ENCODE measurements around the gene OGDHL. TPM values are rescaled to one million over a fixed set of nuclear protein-coding genes. Genes with fewer than 3 reads are reported as not detected.

OGDHL gene
- total and polyA plus RNA-seq, 2 donors from 2014 or later = 82.8 to 247 TPM

DNA sequence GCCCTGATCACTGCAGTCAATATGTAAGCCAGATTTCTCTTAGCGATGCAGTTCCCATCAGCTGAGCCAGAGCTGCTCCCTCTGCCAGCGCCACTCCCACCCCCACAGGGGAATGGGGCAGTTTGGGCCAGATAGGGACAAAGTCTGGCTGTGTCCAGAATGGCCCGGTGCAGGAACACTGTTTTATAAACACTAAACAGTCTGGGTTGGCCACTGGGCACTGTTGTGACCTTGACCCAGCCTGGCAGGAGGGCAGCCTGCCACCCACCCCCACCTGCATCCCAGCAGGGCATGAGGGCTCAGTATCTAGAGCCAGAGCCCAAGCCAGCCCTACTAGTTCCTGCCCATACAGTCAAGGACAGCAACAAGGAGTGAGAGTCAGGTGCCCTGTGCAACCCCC is 1.3 kb downstream of the OGDHL start:
- intact Hi-C loops (cut with DNase I) = no loop called here
- no peak for TF ChIP-seq CTCF (IDR thresholded peaks at IDR 0.05; ENCODE audit: borderline replicate concordance, extremely low read depth, insufficient read depth)
- DNase-seq (peak in 1 of 5 donors; percentile 23), FAIRE-seq (no peak)
- Histone ChIP-seq H3K4me3 (ENCODE audit: low read length in 3 of 3) (peak overlapping the region in 2 of 3 donors; percentile 77 to 81), H3K9ac (ENCODE audit: low read length in 3 of 3) (peak overlapping the region in 2 of 3 donors; percentile 78 to 92), H3K27me3 (ENCODE audit: control insufficient read depth, insufficient read depth, low read length) (no peaks in the 10 kb centered on the region), H3K27ac (ENCODE audit: low read depth in 2 of 2, low read length in 2 of 2) (peak overlapping the region; percentile 96 to 98), H3K9me3 (ENCODE audit: control insufficient read depth in 2 of 3, insufficient read depth in 1 of 3, low read length in 3 of 3) (no peaks in the 10 kb centered on the region), H3K4me1 (ENCODE audit: control insufficient read depth in 2 of 3, insufficient read depth in 2 of 3, low read depth in 1 of 3, low read length in 3 of 3) (peaks cover 0 to 29% (median 29%) of the 10 kb centered on the region in 3 donors), H3K36me3 (ENCODE audit: control insufficient read depth in 2 of 3, insufficient read depth in 3 of 3, low read length in 3 of 3) (peaks cover 0 to 19% (median 8%) of the 10 kb centered on the region in 3 donors)

DNA sequence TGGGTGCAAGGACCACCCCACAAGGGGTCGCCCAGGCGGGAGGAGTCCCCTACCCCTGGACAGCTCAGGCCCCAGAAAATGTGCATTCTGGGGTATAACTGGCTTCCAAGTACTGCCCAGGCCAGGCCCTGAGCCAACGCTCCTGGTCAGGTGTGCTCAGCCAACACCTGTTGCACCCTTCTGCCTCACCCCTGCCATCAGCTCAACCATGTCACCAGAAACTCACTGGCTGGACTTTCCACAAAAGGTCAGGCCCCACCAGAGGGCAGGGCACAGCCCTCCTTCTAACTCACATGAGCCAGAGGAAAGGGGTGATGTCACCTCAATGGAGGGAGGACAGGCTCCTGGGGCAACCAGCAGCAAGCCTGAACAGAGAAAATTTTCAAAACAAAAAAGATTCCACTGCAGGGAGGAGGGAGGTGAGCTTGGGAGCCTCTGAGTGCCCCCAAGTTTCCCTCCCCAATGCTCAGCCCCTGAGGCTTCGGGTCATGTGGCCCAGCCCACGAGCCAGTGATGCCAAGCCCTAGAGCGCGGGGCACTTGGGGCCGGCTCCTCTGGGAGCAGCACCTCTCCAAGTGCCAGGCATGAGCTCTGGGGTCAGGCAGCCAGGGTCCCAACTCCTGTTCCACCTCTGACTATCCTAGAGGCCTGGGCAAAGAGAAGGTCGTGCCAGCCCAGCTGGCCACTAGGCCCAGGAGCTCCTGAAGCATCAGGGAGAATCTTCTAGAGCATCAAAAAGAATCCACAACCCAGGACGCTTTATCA is 2.2 kb downstream of the OGDHL start:
- H3K9me3 ChIP-seq (ENCODE audit: control insufficient read depth in 2 of 3, insufficient read depth in 1 of 3, low read length in 3 of 3) = no peaks in the 10 kb centered on the region
- no peaks in the 10 kb centered on the region for H3K27me3 ChIP-seq (ENCODE audit: control insufficient read depth, insufficient read depth, low read length)
- FAIRE-seq = no peak
- TF ChIP-seq CTCF (IDR thresholded peaks at IDR 0.05; ENCODE audit: borderline replicate concordance, extremely low read depth, insufficient read depth) = no peak
- H3K9ac ChIP-seq (ENCODE audit: low read length in 3 of 3) = peak overlapping the region in 1 of 3 donors; percentile 83
- H3K4me1 ChIP-seq (ENCODE audit: control insufficient read depth in 2 of 3, insufficient read depth in 2 of 3, low read depth in 1 of 3, low read length in 3 of 3) = peaks cover 0 to 37% (median 32%) of the 10 kb centered on the region in 3 donors
- intact Hi-C loops (cut with DNase I) = no loop called here
- peaks cover 0 to 23% (median 8%) of the 10 kb centered on the region in 3 donors for H3K36me3 ChIP-seq (ENCODE audit: control insufficient read depth in 2 of 3, insufficient read depth in 3 of 3, low read length in 3 of 3)
- DNase-seq = no peak
- H3K27ac ChIP-seq (ENCODE audit: low read depth in 2 of 2, low read length in 2 of 2) = peak overlapping the region; percentile 96 to 98
- peak overlapping the region in 2 of 3 donors; percentile 36 to 81 for H3K4me3 ChIP-seq (ENCODE audit: low read length in 3 of 3)

DNA sequence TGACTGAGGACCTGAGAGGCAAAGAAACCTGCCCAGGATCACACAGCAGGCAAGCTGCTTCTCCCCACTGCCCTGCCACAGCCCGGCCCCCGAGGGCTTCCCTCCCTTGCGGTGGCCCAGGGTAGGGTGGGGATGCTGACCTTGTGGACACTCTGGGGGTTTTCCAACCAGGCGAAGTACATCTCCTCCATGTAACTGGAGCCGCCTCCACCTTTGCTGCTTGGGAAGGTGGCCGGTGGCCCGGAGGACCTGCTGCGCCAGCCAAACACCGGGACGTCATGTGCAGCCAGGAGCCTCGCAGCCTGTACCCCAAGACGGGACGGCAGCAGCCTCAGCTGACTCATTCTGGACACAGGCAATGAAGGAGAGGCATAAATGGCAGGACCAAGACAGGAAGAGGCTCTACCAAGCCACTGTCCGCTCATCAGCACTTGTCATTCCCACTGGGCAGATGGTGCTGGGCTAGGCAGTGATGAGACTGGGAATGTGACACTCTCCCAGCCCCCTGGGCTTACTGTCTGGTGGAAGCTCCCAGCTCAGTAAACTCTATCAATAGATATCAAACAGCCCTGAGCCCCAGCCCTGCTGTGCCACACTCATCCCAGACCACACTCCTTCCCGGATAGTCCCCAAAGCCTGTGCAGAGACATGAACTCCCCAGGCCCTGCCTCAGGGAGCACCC is 3.7 kb downstream of the OGDHL start:
- intact Hi-C loops (cut with DNase I) = no loop called here
- TF ChIP-seq CTCF (IDR thresholded peaks at IDR 0.05; ENCODE audit: borderline replicate concordance, extremely low read depth, insufficient read depth) = no peak
- Histone ChIP-seq H3K4me1 (ENCODE audit: control insufficient read depth in 2 of 3, insufficient read depth in 2 of 3, low read depth in 1 of 3, low read length in 3 of 3) (peaks cover 0 to 38% (median 36%) of the 10 kb centered on the region in 3 donors), H3K27me3 (ENCODE audit: control insufficient read depth, insufficient read depth, low read length) (no peaks in the 10 kb centered on the region), H3K9ac (ENCODE audit: low read length in 3 of 3) (peak overlapping the region in 2 of 3 donors; percentile 18 to 83), H3K9me3 (ENCODE audit: control insufficient read depth in 2 of 3, insufficient read depth in 1 of 3, low read length in 3 of 3) (no peaks in the 10 kb centered on the region), H3K27ac (ENCODE audit: low read depth in 2 of 2, low read length in 2 of 2) (peak overlapping the region; percentile 96 to 98), H3K36me3 (ENCODE audit: control insufficient read depth in 2 of 3, insufficient read depth in 3 of 3, low read length in 3 of 3) (peaks cover 0 to 34% (median 8%) of the 10 kb centered on the region in 3 donors), H3K4me3 (ENCODE audit: low read length in 3 of 3) (peak overlapping the region in 2 of 3 donors; percentile 40 to 49)
- DNase-seq (peak in 1 of 5 donors; percentile 59), FAIRE-seq (no peak)

Data from kidney (tissue), 14 donors.